ENCODE data around the gene PPP5C.

PPP5C gene

DNA sequence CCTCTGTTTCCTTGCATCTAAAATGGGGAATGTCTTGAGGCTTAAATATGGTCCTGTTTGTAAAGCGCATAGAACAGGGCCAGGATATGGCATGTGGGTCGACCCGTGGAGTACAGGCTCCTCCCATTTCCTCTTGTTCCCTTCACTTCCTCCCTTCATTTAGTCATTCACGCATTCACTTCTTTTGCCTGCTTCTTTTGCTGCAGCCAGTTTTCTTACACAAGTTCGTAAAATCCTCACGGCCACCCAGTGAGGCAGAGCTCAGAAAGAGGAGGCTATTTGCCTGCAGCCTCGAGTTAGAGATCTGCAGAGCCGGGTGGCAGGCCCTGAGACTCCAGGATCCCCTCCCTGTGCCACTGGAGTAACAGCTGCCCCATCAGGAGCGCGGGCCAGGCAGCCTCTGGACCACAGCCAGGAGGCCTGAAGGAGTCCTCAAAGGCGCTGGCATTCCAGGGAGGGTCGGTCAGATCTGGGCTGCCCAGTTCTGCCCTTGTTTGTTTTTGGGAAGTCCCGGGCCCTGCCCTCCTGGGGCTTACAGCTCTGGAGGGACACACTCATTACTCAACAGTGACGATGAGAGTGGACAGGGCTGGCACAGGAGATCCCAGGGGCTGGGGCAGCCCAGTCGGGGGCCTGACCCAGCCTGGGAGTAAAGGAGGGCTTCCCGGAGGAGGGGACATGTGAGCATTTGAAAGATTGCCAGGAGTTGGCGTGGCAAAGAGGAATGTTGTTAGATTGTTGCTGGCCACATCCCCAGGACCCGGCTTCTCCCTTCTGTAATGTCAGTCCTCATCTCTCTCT lies 4.6 kb downstream of the PPP5C start:
- Histone ChIP-seq H3K27ac (ENCODE audit: low read depth, low read length) (peak overlapping the region; percentile 69), H4K20me1 (ENCODE audit: low read depth, low read length) (no peaks in the 10 kb centered on the region), H3K9me3 (ENCODE audit: insufficient read depth, low read length) (no peaks in the 10 kb centered on the region), H3F3A (ENCODE audit: insufficient read depth) (peaks cover under 1% of the 10 kb centered on the region; the same call in 1 of the 2 replicates), H3K79me2 (ENCODE audit: insufficient read depth, low read length) (peaks cover 71% of the 10 kb centered on the region), H3K9ac (ENCODE audit: low read length) (peak overlapping the region; percentile 50), H3K36me3 (ENCODE audit: low read length) (no peaks in the 10 kb centered on the region), H3K9me2 (replicated peaks; ENCODE audit: insufficient read depth, low read length) (no peaks in the 10 kb centered on the region), H2AFZ (ENCODE audit: low read depth, low read length, severe bottlenecking) (no peak overlapping the region), H3K27me3 (ENCODE audit: low read length) (no peaks in the 10 kb centered on the region), H3K4me2 (ENCODE audit: low read depth, low read length, poor library complexity, severe bottlenecking) (peak overlapping the region; percentile 60), H3K4me3 (ENCODE audit: insufficient read depth, low read length, poor library complexity, severe bottlenecking) (peak overlapping the region; percentile 42)
- TF ChIP-seq, protein P1, sequence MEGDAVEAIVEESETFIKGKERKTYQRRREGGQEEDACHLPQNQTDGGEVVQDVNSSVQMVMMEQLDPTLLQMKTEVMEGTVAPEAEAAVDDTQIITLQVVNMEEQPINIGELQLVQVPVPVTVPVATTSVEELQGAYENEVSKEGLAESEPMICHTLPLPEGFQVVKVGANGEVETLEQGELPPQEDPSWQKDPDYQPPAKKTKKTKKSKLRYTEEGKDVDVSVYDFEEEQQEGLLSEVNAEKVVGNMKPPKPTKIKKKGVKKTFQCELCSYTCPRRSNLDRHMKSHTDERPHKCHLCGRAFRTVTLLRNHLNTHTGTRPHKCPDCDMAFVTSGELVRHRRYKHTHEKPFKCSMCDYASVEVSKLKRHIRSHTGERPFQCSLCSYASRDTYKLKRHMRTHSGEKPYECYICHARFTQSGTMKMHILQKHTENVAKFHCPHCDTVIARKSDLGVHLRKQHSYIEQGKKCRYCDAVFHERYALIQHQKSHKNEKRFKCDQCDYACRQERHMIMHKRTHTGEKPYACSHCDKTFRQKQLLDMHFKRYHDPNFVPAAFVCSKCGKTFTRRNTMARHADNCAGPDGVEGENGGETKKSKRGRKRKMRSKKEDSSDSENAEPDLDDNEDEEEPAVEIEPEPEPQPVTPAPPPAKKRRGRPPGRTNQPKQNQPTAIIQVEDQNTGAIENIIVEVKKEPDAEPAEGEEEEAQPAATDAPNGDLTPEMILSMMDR (IDR thresholded peaks at IDR 0.05; ENCODE audit: insufficient read depth, low read length, poor library complexity, severe bottlenecking) = no peak
- no peak for TF ChIP-seq EZH2phosphoT487 (conservative IDR thresholded peaks at IDR 0.05; ENCODE audit: low read length)

DNA sequence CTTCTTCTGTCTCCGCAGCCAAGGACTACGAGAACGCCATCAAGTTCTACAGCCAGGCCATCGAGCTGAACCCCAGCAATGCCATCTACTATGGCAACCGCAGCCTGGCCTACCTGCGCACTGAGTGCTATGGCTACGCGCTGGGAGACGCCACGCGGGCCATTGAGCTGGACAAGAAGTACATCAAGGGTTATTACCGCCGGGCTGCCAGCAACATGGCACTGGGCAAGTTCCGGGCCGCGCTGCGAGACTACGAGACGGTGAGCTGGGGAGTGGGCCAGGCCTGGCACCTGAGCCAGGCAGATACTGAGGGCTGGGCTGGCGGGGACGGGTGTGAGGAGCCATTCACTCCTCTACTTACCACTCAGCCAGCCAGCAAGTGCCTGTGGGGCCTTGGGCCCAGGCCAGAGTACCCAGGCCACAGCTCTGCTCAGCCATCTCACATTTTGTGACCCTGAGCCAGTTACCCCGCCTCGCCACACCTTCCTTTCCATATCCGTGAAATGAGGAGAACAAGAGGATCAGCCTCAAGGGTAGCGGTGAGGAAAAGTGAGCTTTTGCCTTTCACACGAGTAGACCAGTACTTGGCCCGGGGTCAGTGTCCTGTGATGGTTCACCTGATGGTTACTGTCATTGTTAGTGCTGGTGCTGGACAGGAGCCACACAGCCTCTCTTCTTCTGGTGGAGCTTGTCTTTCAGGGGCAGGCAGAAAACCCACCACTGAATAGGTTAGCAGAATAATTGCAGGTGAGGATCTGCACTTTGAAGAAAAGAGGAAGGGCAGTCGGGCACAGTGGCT lies 7.0 kb downstream of the PPP5C start:
- Histone ChIP-seq H3K36me3 (ENCODE audit: low read length) (0 out of 2 replicates have a peak, but pooled peaks cover 4% of the 10 kb centered on the region), H3K27ac (ENCODE audit: low read depth, low read length) (no peak overlapping the region), H3K79me2 (ENCODE audit: insufficient read depth, low read length) (peaks cover 71% of the 10 kb centered on the region)

DNA sequence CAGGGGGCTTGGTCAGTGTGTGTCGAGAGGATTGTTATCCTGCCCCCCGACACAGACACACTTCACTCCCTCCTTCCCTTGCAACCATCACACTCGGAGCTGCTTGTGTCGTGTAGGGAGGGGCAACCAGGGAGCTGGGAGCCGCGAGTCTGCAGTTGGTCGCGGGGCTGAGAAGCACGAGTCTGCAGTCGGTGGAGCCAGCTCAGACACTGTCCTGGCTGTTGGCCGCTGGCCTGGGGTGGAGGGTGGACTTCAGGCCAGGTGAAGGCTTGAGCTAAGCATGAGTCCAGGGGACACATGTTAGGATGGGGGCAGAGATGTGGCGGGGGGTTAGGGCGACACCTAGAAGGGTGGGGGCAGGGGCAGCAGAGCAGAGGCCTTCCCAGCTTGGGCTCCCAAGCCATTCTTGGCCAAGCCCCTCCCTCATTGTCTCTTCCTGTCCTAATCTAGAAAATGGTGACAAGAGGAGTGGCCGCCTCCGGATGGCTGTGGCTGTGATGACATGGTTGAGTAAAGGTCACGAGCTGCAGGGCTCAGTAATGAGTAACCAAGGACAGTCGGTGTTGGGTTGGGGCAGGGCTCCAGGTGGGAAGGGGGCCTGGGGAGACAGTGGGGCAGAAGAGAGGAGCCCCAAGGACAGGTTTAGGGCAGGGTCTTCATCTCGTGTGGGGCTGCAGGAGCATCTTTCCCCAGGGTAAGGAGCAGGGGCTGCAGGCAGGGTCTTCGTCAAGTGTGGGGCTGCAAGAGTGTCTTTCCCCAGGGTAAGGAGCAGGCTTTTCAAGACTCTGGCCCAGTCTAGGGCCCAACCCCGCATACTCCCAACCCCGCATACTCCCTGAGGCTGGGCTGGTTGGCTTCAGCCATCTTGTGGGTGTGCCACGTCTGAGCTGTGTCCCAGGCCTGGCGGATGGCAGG lies 8.6 kb downstream of the PPP5C start:
- H3K4me2 ChIP-seq (ENCODE audit: low read depth, low read length, poor library complexity, severe bottlenecking) = no peak overlapping the region
- H4K20me1 ChIP-seq (ENCODE audit: low read depth, low read length) = peaks cover 4% of the 10 kb centered on the region; the same call in 1 of the 2 replicates
- H3F3A ChIP-seq (ENCODE audit: insufficient read depth) = no peaks in the 10 kb centered on the region
- H3K9ac ChIP-seq (ENCODE audit: low read length) = no peak overlapping the region
- TF ChIP-seq EZH2phosphoT487 (conservative IDR thresholded peaks at IDR 0.05; ENCODE audit: low read length) = no peak
- TF ChIP-seq, protein P1 (IDR thresholded peaks at IDR 0.05; ENCODE audit: insufficient read depth, low read length, poor library complexity, severe bottlenecking) = no peak
- peaks cover 70% of the 10 kb centered on the region for H3K79me2 ChIP-seq (ENCODE audit: insufficient read depth, low read length)
- no peaks in the 10 kb centered on the region for H3K9me2 ChIP-seq (replicated peaks; ENCODE audit: insufficient read depth, low read length)
- no peak overlapping the region for H2AFZ ChIP-seq (ENCODE audit: low read depth, low read length, severe bottlenecking)
- 0 out of 2 replicates have a peak, but pooled peaks cover 4% of the 10 kb centered on the region for H3K36me3 ChIP-seq (ENCODE audit: low read length)
- no peak overlapping the region for H3K27ac ChIP-seq (ENCODE audit: low read depth, low read length)
- H3K9me3 ChIP-seq (ENCODE audit: insufficient read depth, low read length) = no peaks in the 10 kb centered on the region
- no peaks in the 10 kb centered on the region for H3K27me3 ChIP-seq (ENCODE audit: low read length)
- no peak overlapping the region for H3K4me3 ChIP-seq (ENCODE audit: insufficient read depth, low read length, poor library complexity, severe bottlenecking)

More for the DNA sequence above, 7.0 kb downstream of the PPP5C start:
- no peak overlapping the region for H3K4me2 ChIP-seq (ENCODE audit: low read depth, low read length, poor library complexity, severe bottlenecking)
- no peaks in the 10 kb centered on the region for H3K9me3 ChIP-seq (ENCODE audit: insufficient read depth, low read length)
- H3F3A ChIP-seq (ENCODE audit: insufficient read depth) = no peaks in the 10 kb centered on the region
- H3K27me3 ChIP-seq (ENCODE audit: low read length) = no peaks in the 10 kb centered on the region
- no peak overlapping the region for H3K9ac ChIP-seq (ENCODE audit: low read length)
- H3K4me3 ChIP-seq (ENCODE audit: insufficient read depth, low read length, poor library complexity, severe bottlenecking) = no peak overlapping the region
- H4K20me1 ChIP-seq (ENCODE audit: low read depth, low read length) = peaks cover 4% of the 10 kb centered on the region; the same call in 1 of the 2 replicates
- no peak for TF ChIP-seq EZH2phosphoT487 (conservative IDR thresholded peaks at IDR 0.05; ENCODE audit: low read length)
- TF ChIP-seq, protein P1 (IDR thresholded peaks at IDR 0.05; ENCODE audit: insufficient read depth, low read length, poor library complexity, severe bottlenecking) = no peak
- no peak overlapping the region for H2AFZ ChIP-seq (ENCODE audit: low read depth, low read length, severe bottlenecking)
- H3K9me2 ChIP-seq (replicated peaks; ENCODE audit: insufficient read depth, low read length) = no peaks in the 10 kb centered on the region

All from SU-DHL-6 (cell line).